ENCODE results near the gene SNUPN. TPM values are rescaled to one million over a fixed set of nuclear protein-coding genes. Genes with fewer than 3 reads are reported as not detected.
"Not testable (repeated sequence)": the region's sequence is repeated elsewhere in the genome, so short reads cannot be mapped to it uniquely, and the experiment has no call there.

SNUPN gene
- total and polyA plus RNA-seq, 2 donors (not counting 1 experiment from before 2014, with no cell fraction given): 10.5 to 23.5 TPM

GRCh38 chr15:75558955-75559354 is 66.6 kb downstream of the SNUPN start:
- H3K36me3 ChIP-seq (replicated peaks in 1 of 2; ENCODE audit: control extremely low read depth in 1 of 2, control insufficient read depth in 1 of 2, extremely low read depth in 1 of 2, insufficient read depth in 2 of 2, low read length in 1 of 2); H3K4me1 ChIP-seq (ENCODE audit: control insufficient read depth in 2 of 2, insufficient read depth in 2 of 2, low read length in 2 of 2); intact Hi-C loops (cut with micrococcal nuclease); H3K27me3 Mint-ChIP-seq; H3K4me3 ChIP-seq (ENCODE audit: control extremely low read depth in 1 of 5, extremely low read depth in 1 of 5, insufficient read depth in 1 of 5, low read depth in 2 of 5, low read length in 4 of 5); H3K27me3 ChIP-seq (replicated peaks in 1 of 4; ENCODE audit: control extremely low read depth in 1 of 4, control insufficient read depth in 3 of 4, insufficient read depth in 4 of 4, low read length in 3 of 4); H3K9me3 Mint-ChIP-seq (ENCODE audit: insufficient read depth); POLR2A ChIA-PET; H2AFZ ChIP-seq (ENCODE audit: insufficient read depth, low read depth, low read length, poor library complexity, severe bottlenecking); H3K4me1 Mint-ChIP-seq; H3K9me3 ChIP-seq (ENCODE audit: control extremely low read depth in 1 of 3, control insufficient read depth in 2 of 3, insufficient read depth in 1 of 3, low read length in 2 of 3); H3K27ac ChIP-seq (ENCODE audit: low read length in 2 of 2); H3K27ac Mint-ChIP-seq; CTCF ChIA-PET; H4K20me1 ChIP-seq (ENCODE audit: control insufficient read depth, insufficient read depth, low read length, poor library complexity, severe bottlenecking); H3K4me2 ChIP-seq (replicated peaks; ENCODE audit: low read depth, low read length, poor library complexity, severe bottlenecking); ATAC-seq (ENCODE audit: low read depth); H3K4me3 Mint-ChIP-seq; H3K9ac ChIP-seq (ENCODE audit: low read length); DNase-seq: not testable (repeated sequence)
- H3K79me2 ChIP-seq (ENCODE audit: control insufficient read depth, insufficient read depth, low read length): peaks cover 23% of the 10 kb centered on the region
- WGBS (ENCODE audit: insufficient coverage): 100% methylated on average over 1 of the region's 28 CpGs

GRCh38 chr15:75554717-75555116 is 70.8 kb downstream of the SNUPN start:
- Histone ChIP-seq H3K27ac (ENCODE audit: low read length in 2 of 2) (no peak overlapping the region), H3K4me1 (ENCODE audit: control insufficient read depth in 2 of 2, insufficient read depth in 2 of 2, low read length in 2 of 2) (no peaks in the 10 kb centered on the region), H3K4me2 (replicated peaks; ENCODE audit: low read depth, low read length, poor library complexity, severe bottlenecking) (no peak overlapping the region), H3K36me3 (replicated peaks in 1 of 2; ENCODE audit: control extremely low read depth in 1 of 2, control insufficient read depth in 1 of 2, extremely low read depth in 1 of 2, insufficient read depth in 2 of 2, low read length in 1 of 2) (no peaks in the 10 kb centered on the region), H3K4me3 (ENCODE audit: control extremely low read depth in 1 of 5, extremely low read depth in 1 of 5, insufficient read depth in 1 of 5, low read depth in 2 of 5, low read length in 4 of 5) (no peak overlapping the region), H4K20me1 (ENCODE audit: control insufficient read depth, insufficient read depth, low read length, poor library complexity, severe bottlenecking) (no peaks in the 10 kb centered on the region), H2AFZ (ENCODE audit: insufficient read depth, low read depth, low read length, poor library complexity, severe bottlenecking) (no peak overlapping the region), H3K79me2 (ENCODE audit: control insufficient read depth, insufficient read depth, low read length) (peaks cover 43% of the 10 kb centered on the region), H3K9me3 (ENCODE audit: control extremely low read depth in 1 of 3, control insufficient read depth in 2 of 3, insufficient read depth in 1 of 3, low read length in 2 of 3) (no peaks in the 10 kb centered on the region), H3K9ac (ENCODE audit: low read length) (no peak overlapping the region), H3K27me3 (replicated peaks in 1 of 4; ENCODE audit: control extremely low read depth in 1 of 4, control insufficient read depth in 3 of 4, insufficient read depth in 4 of 4, low read length in 3 of 4) (no peaks in the 10 kb centered on the region)
- TF ChIP-seq CTCF (IDR thresholded peaks at IDR 0.05): no peak
- TF ChIP-seq EZH2 (IDR thresholded peaks at IDR 0.05; ENCODE audit: borderline replicate concordance, insufficient read depth, low read depth, low read length, poor library complexity, severe bottlenecking): no peak
- POLR2A ChIA-PET: no interaction called here
- intact Hi-C loops (cut with micrococcal nuclease): no loop called here
- no peaks in the 10 kb centered on the region for H3K27me3 Mint-ChIP-seq
- no peaks in the 10 kb centered on the region for H3K9me3 Mint-ChIP-seq (ENCODE audit: insufficient read depth)
- no peaks in the 10 kb centered on the region for H3K4me1 Mint-ChIP-seq
- no peak overlapping the region for H3K4me3 Mint-ChIP-seq
- no peak for DNase-seq
- no peak overlapping the region for H3K27ac Mint-ChIP-seq
- no peak for ATAC-seq (ENCODE audit: low read depth)
- CTCF ChIA-PET: no interaction called here
